Colon (tissue), 2 donors: ENCODE results near the gene UPB1.
"Not testable (repeated sequence)": the region's sequence is repeated elsewhere in the genome, so short reads cannot be mapped to it uniquely, and the experiment has no call there.

ENCODE experiments used
- FAIRE-seq: peaks from 2 replicates; lab custom pipeline; 2012; peaks lifted over from hg19 to GRCh38; lab: Jason Lieb, UNC
- donor health status: control.
- donor health status: control.

The UPB1 gene

DNA sequence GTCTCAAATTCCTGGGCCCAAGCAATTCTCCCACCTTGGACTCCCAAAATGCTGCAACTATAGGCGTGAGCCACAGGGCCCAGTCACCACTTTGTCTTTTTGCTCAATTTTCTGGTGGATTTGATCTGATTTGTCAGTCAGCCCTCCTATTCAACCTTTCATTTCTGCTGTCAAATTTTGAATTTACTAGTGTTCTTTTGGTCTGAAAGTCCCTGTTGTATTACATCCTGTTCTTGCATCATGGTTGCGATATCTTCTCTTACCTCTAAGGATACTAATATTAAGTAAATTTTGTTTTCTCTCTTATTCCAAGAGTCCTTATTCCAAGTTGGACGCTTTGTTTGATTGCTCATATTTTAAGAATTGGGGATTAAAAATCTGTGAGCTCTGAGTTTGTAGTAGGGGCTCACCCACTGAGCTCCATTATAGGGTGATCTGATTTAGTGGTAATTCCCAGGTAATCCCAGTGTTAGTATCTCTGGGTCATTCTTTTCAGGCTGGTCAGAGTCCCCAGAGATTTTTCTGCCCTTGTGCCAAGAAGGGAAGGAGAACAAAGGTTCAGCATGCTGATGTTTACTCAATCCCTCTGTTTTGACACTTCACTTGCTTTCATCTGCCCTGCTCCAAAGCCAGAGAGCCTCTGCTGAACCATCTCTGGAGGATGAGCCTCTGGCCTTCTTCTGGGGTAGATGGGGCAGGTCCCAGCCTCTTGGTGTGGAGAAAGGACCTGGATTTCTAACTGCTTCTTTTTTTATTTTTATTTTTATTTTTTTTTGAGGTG, 10.0 kb downstream of the UPB1 start:
- FAIRE-seq: no peak

DNA sequence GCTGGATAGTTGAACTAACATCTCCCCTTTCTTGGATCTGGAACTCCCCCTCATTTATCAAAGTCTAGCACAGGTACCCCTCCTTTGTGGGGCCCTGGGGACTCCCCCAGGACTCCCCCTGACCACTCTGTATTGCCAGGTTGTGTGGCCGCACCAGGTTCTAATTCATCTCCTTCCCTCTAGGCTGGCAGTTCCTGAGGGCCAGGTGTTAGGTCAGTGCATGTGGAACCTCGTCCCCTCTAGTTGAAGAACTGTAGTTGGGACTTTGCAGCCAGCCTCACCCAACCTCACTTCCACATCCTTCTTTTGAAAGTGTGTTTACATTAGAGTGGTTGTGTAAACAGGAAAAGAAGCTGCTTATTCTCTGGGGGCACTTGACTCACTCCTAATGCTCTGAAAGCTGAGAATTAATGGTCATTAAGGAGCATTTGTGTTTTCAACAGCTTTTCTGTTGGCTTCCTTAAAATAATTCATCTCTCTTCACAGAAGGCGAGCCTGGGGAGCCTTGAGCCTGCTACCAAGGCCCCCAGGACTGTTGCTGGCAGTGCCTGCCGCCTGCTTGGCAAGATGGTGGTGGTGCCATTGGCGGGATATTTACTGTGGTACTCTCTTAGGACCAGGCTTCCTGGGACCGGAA, 11.8 kb downstream of the UPB1 start:
- FAIRE-seq: no peak

- FAIRE-seq: no peak
These were observed 12.6 kb downstream of the UPB1 start for GRCh38 chr22:24507716-24508115.

GRCh38 chr22:24510637-24511625, 15.8 kb downstream of the UPB1 start:
- no peak for FAIRE-seq

- no peak for FAIRE-seq
These were observed 16.9 kb downstream of the UPB1 start for GRCh38 chr22:24512043-24512442.

DNA sequence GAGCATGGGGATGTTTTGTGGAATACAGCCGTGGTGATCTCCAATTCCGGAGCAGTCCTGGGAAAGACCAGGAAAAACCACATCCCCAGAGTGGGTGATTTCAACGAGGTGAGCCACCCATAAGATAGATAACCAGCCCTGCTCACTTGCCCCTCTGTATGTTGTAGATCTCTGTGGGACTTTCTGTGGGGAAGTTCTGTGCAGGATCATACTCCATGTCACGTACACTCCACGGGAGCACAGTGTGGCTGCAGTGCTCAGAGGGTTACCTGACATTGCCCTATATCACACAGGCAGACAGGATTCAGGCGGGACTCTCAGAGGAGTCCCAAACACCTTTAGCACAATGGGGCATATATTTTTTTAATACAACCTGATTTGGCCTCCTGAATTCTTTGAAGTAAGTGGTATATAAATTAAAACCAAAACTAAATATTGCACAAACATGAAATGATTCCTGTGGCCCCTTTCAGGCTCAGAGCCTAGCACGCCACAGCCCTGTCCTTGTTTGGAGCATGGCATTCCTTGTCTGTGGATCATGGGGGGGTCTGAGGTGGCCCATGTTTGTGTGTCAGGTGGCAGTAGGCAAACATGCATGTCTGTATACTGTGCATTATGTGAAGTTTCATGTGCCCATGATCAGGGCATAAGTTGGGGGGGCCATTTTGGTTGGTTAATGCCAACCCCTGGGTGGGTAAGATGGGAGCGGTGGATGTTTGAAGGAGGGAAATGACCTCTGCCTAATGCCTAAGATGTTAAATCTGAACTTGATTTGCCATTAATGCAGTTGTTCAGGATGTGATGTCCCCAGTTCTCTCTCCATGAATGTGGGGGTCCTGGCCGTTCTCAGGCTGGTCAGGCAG, 18.5 kb downstream of the UPB1 start:
- no peak for FAIRE-seq

DNA sequence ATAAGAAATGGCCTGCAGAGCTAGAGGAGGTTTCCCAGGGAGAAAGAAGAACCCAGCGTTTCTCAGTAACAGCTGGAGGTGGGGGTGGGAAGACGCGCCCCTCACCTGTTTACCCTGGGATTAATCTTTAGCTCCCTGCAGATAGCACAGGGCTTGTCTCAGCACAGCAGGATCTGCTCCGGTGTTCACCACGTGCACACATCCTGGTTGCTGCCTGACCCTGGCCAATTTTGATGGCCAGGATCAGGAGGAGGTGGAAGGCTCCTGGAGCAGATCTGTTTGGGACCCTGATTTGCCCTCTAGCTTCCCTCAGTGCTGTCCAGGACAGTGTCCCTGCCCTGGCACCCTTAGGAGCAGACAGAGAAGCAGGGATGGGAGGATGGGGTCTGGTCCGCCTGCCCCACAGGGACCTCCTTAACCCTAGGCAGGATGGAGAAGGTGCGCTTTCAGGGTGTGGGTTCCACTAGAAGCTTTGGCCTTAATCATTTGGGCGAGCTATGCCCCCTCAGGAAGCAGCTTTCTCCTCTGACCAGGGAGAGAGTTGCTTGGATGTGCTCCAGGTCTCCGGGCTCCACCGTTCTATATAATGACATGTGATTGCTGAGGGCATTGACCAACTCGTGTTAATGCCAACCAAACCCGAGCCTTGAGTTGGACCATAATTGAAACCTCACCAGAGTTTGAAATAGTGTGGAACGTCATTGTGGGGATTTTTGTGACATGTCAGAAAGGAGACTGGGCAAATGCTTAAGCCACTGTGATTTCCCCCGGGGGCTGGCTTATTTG, 19.3 kb downstream of the UPB1 start:
- FAIRE-seq: no peak

- FAIRE-seq: no peak
These were observed 19.9 kb downstream of the UPB1 start for GRCh38 chr22:24515027-24515338.

DNA sequence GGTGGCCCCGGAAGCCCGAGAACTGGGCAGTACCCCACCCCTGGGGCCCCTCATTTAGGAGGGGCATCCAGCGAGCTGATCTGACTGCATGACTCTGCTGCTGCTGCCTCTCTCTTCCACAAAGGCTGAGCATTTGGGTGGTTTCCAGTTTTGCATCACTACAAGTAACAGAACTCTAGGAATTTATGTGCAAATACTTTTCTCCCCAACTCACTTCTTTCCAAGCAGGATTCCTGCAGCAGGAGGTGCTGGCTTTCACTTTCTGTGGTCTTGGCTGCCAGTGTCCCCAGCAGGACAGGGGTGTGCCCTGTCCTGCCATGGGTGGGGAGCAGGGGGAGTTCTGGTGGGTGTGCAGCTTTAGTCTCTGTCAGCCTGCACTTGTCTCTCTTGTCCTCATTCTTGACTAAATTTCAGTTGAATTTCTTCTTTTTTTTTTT, 21.2 kb downstream of the UPB1 start:
- no peak for FAIRE-seq

- FAIRE-seq: no peak
These were observed 22.3 kb downstream of the UPB1 start for GRCh38 chr22:24517446-24517845.

GRCh38 chr22:24518228-24518627, 23.1 kb downstream of the UPB1 start:
- no peak for FAIRE-seq

GRCh38 chr22:24518771-24519485, 23.8 kb downstream of the UPB1 start:
- FAIRE-seq: no peak

GRCh38 chr22:24519496-24519895, 24.4 kb downstream of the UPB1 start:
- no peak for FAIRE-seq

- no peak for FAIRE-seq
These were observed 26.7 kb downstream of the UPB1 start for GRCh38 chr22:24521791-24522245.

GRCh38 chr22:24523873-24524272, 28.7 kb downstream of the UPB1 start:
- FAIRE-seq: no peak

DNA sequence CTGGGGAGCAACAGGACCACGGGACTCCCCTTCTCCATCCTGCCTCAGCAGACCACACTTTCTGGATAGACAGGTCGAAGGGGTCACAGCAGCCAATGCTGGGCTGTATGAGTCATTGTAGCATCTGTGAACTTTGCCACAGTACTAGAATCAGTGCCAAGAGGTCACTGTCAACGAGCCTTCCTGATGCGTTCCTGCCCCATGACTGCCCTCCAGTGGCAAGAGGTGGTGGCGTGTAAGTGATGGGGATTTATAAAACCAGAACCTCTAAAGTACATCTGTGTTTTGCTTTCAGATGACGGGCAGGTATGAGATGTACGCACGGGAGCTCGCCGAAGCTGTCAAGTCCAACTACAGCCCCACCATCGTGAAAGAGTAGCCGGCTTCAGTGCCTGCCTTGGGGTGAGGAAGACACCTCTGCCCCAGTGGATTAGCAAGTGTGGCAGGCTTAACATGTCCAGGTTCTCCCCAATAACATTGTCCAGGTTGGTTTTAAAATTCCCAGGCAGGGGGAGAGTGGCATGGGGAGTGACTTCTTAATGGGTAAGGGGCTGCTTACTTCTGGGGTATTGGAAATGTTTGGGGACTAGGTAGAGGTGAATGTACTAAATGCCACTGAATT, 30.4 kb downstream of the UPB1 start:
- no peak for FAIRE-seq

DNA sequence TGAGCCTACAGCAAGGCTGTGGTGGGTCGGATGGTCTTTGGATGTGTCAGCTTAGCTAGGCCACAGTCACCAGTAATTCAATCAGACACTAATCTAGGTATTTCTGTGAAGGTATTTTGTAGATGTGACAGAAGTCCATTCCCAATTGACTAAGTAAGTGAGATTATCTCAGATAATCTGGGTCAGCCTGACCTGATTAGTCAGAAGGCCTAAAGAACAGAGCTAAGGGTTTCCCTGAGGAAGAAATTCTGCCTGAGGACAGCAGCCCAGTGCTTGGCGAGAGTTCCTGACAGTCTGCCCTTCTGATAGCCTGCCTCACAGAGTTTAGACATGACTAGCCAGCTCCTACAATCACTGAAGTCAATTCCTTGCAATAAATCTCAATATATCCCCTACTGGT, 31.1 kb downstream of the UPB1 start:
- no peak for FAIRE-seq

GRCh38 chr22:24529898-24530297, 34.8 kb downstream of the UPB1 start:
- no peak for FAIRE-seq

GRCh38 chr22:24530968-24531367, 35.8 kb downstream of the UPB1 start:
- not testable (repeated sequence) for FAIRE-seq

GRCh38 chr22:24532075-24532474, 36.9 kb downstream of the UPB1 start:
- no peak for FAIRE-seq
